GDM1 (cell line): ENCODE data around the gene PEX6.
"Not testable (repeated sequence)": the region's sequence is repeated elsewhere in the genome, so short reads cannot be mapped to it uniquely, and the experiment has no call there.

Experiments used
- DNase-seq: peaks from one replicate; lab custom pipeline; 2025; lab: John Stamatoyannopoulos, UW

Gene PEX6

GRCh38 chr6:42998205-42998604, 19.2 kb upstream of the PEX6 start:
- DNase-seq, result not testable (repeated sequence)

GRCh38 chr6:42996513-42996912, 17.5 kb upstream of the PEX6 start:
- DNase-seq, result no peak

- DNase-seq, result no peak
Observed at GRCh38 chr6:42993445-42993844, 14.5 kb upstream of the PEX6 start.

- DNase-seq, result no peak
Observed at GRCh38 chr6:42989923-42990322, 10.9 kb upstream of the PEX6 start.

GRCh38 chr6:42988486-42989020, 9.6 kb upstream of the PEX6 start:
- no peak for DNase-seq

GRCh38 chr6:42987533-42988451, 8.8 kb upstream of the PEX6 start:
- no peak for DNase-seq

- no peak for DNase-seq
Observed at GRCh38 chr6:42984924-42985475, 6.0 kb upstream of the PEX6 start.

- peak; percentile 96 for DNase-seq
Observed at GRCh38 chr6:42984001-42984923, 5.3 kb upstream of the PEX6 start, which contains the start of gene PPP2R5D. TSS of gene PPP2R5D (plus strand) at chr6:42984570. CDS start at chr6:42984678, 108 bp downstream.

- no peak for DNase-seq
Observed at GRCh38 chr6:42981836-42982235, 2.9 kb upstream of the PEX6 start.

- DNase-seq, result no peak
Observed at GRCh38 chr6:42979523-42980177, 669 bp upstream of the PEX6 start.

GRCh38 chr6:42978487-42978838, 518 bp downstream of the PEX6 start:
- DNase-seq, result no peak

GRCh38 chr6:42974919-42975505, 4.0 kb downstream of the PEX6 start:
- DNase-seq, result no peak

GRCh38 chr6:42973926-42974325, 5.1 kb downstream of the PEX6 start:
- DNase-seq, result no peak

GRCh38 chr6:42971746-42972327, 7.1 kb downstream of the PEX6 start:
- DNase-seq, result no peak

GRCh38 chr6:42970871-42971612, 7.9 kb downstream of the PEX6 start:
- DNase-seq, result no peak

GRCh38 chr6:42969934-42970333, 9.0 kb downstream of the PEX6 start:
- no peak for DNase-seq

GRCh38 chr6:42969431-42969830, 9.6 kb downstream of the PEX6 start:
- no peak for DNase-seq

- DNase-seq, result no peak
Observed at GRCh38 chr6:42968783-42969182, 10.2 kb downstream of the PEX6 start.

GRCh38 chr6:42968126-42968701, 10.8 kb downstream of the PEX6 start:
- DNase-seq, result no peak

GRCh38 chr6:42967228-42967627, 11.8 kb downstream of the PEX6 start:
- no peak for DNase-seq
